ENCODE measurements around the gene GPER1.

DNA sequence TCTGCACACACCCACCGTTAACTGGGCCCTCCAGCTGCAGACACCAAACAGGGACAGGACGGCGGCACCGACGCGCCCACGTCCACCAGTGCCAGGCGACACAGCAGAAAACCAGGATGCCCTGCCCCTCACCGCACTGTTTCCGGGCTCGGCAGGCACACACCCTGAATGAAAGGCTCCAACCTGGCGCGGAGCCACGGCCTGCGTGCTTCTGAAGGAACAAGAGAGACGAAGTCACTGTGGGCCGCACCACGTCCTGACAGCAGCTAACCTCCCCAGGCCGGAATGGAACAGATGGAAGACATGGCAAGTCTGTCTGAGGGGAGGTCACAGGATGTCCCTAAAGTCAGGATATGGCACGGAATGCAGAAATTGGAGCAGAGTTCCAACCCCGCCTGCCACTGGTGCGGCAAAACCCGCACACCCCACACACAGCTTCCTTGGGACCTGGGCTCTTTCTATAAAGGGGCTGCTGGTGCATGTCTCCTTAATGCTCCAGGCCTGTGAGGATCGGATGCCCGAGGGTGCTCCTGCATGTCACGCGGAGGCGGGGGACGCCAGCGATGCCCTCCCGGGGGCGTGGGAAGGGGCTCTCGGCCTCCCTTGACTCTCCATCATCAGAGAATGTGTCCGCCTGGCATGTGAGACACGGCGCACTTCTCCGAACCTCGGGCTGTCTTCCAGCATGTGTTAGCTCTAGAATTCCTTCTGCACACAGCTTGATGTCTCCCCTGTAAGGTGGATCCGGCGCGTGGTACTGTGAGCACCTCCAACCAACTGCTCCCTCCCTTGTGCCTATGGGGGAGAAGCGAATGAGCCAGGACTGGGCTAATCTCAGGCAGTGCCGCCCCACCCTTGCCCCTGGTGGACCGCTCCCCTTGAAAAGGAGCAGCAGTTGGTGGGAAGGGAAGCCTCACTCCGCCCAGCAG lies 3.9 kb upstream of the GPER1 start:
- TF ChIP-seq, protein P1, sequence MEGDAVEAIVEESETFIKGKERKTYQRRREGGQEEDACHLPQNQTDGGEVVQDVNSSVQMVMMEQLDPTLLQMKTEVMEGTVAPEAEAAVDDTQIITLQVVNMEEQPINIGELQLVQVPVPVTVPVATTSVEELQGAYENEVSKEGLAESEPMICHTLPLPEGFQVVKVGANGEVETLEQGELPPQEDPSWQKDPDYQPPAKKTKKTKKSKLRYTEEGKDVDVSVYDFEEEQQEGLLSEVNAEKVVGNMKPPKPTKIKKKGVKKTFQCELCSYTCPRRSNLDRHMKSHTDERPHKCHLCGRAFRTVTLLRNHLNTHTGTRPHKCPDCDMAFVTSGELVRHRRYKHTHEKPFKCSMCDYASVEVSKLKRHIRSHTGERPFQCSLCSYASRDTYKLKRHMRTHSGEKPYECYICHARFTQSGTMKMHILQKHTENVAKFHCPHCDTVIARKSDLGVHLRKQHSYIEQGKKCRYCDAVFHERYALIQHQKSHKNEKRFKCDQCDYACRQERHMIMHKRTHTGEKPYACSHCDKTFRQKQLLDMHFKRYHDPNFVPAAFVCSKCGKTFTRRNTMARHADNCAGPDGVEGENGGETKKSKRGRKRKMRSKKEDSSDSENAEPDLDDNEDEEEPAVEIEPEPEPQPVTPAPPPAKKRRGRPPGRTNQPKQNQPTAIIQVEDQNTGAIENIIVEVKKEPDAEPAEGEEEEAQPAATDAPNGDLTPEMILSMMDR (IDR thresholded peaks at IDR 0.05): no peak
- no peak for TF ChIP-seq POLR2A (IDR thresholded peaks at IDR 0.05)

Measured in lower leg skin (tissue), 3 donors.